Measurements from ENCODE around the gene DOHH.
A peak's percentile ranks its signal among the peaks of the same experiment; 100 is the strongest.
"Not testable (repeated sequence)": the region's sequence is repeated elsewhere in the genome, so short reads cannot be mapped to it uniquely, and the experiment has no call there.

Gene DOHH

DNA sequence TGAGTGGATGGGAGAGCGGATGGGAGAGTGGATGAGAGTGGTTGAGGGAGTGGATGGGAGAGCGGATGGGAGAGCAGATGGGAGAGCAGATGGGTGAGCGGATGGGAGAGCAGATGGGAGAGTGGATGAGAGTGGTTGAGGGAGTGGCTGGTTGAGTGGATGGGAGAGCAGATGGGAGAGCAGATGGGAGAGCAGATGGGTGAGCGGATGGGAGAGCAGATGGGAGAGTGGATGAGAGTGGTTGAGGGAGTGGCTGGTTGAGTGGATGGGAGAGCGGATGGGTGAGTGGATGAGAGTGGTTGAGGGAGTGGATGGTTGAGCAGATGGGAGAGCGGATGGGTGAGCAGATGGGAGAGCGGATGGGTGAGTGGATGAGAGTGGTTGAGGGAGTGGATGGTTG, 28.8 kb upstream of the DOHH start:
- peaks cover 15% of the 10 kb centered on the region for H3K36me3 Mint-ChIP-seq
- not testable (repeated sequence) for ATAC-seq (ENCODE audit: low read depth); DNase-seq (ENCODE audit: low spot score in 2 of 2); H3K27me3 Mint-ChIP-seq; H3K9me3 Mint-ChIP-seq; H3K27ac Mint-ChIP-seq; H3K4me3 Mint-ChIP-seq; H3K4me1 Mint-ChIP-seq

DNA sequence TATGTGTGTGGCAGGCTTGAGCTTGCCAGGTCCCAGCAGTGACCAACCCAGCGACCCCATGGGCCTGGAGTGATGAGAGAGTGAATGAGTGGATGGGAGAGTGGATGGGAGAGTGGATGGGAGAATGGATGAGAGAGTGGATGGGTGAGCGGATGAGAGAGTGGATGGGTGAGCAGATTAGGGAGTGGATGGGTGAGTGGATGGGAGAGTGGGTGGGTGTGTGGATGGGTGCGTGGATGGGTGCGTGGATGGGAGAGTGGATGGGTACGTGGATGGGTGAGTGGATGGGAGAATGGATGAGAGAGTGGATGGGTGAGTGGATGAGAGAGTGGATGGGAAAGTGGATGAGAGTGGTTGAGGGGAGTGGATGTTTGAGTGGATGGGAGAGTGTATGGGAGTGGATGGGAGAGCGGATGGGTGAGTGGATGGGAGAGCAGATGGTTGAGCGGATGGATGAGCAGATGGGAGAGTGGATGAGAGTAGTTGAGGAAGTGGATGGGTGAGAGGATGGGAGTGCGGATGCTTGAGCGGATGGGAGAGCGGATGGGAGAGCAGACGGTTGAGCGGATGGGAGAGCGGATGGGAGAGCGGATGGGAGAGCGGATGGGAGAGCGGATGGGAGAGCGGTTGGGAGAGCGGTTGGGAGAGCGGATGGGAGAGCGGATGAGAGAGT, 28.2 kb upstream of the DOHH start:
- Mint-ChIP-seq H3K4me1 (no peaks in the 10 kb centered on the region), H3K9me3 (no peaks in the 10 kb centered on the region), H3K4me3 (no peak overlapping the region), H3K27me3 (no peaks in the 10 kb centered on the region), H3K36me3 (peaks cover 18% of the 10 kb centered on the region), H3K27ac (no peak overlapping the region)
- DNase-seq (ENCODE audit: low spot score in 2 of 2) (no peak), ATAC-seq (ENCODE audit: low read depth) (no peak)

DNA sequence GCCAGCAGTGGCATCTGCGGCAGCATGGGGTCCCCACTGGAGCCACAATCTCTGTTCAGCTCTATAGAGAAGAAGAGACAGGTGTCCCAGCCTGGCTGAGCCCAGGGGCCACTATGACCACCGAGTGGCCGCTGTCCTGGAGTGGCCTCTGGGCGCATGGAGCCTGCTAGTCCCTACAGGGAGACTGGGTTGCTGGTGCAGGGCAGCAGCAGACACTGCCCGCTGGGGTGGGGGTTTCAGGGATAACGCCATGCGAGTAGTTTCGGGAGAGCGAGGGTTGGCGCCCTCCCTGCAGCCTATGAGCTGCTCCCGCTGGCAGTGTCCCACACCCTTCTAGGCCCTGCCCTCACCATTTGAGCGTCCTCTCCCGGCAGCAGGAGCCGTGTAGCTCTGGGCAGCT, 27.6 kb upstream of the DOHH start:
- H3K4me3 Mint-ChIP-seq: no peak overlapping the region
- H3K4me1 Mint-ChIP-seq: no peaks in the 10 kb centered on the region
- H3K27me3 Mint-ChIP-seq: no peaks in the 10 kb centered on the region
- no peak for ATAC-seq (ENCODE audit: low read depth)
- H3K9me3 Mint-ChIP-seq: no peaks in the 10 kb centered on the region
- DNase-seq (ENCODE audit: low spot score in 2 of 2): no peak
- H3K27ac Mint-ChIP-seq: no peak overlapping the region
- H3K36me3 Mint-ChIP-seq: peaks cover 14% of the 10 kb centered on the region

DNA sequence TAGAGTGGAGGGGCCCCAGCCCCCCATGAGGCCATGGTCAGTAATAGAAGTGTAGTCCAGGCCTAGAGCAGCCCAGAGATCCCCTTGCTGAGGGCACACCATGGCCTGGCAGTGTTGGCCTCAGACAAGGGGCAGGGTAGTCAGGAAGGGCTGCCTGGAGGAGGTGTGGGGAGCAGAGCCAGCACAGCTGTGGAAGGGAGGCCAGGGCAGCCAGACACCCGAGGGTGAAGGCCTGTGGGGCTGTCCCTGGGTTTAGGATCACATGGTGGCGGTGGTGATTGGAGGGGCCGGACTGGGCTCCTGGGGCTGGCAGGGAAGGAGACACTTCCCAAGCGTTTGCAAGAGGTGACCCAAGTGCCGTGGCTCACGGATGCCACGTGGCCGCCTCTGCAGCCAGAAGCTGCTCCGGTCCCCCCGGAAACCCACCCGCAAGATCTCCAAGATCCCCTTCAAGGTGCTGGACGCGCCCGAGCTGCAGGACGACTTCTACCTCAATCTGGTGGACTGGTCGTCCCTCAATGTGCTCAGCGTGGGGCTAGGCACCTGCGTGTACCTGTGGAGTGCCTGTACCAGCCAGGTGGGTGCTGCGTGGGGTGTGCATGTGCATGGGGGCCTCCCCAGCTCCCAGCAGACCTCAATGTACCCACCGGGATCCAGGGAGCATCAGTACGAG, 26.9 kb upstream of the DOHH start:
- H3K27me3 Mint-ChIP-seq: no peaks in the 10 kb centered on the region
- H3K4me3 Mint-ChIP-seq: no peak overlapping the region
- H3K9me3 Mint-ChIP-seq: no peaks in the 10 kb centered on the region
- H3K4me1 Mint-ChIP-seq: no peaks in the 10 kb centered on the region
- peak overlapping the region; percentile 58 for H3K27ac Mint-ChIP-seq
- DNase-seq (ENCODE audit: low spot score in 2 of 2) (no peak), ATAC-seq (ENCODE audit: low read depth) (no peak)
- peaks cover 12% of the 10 kb centered on the region for H3K36me3 Mint-ChIP-seq

GRCh38 chr19:3526507-3527237, 26.2 kb upstream of the DOHH start:
- H3K36me3 Mint-ChIP-seq: peaks cover 14% of the 10 kb centered on the region
- DNase-seq (ENCODE audit: low spot score in 2 of 2): no peak

DNA sequence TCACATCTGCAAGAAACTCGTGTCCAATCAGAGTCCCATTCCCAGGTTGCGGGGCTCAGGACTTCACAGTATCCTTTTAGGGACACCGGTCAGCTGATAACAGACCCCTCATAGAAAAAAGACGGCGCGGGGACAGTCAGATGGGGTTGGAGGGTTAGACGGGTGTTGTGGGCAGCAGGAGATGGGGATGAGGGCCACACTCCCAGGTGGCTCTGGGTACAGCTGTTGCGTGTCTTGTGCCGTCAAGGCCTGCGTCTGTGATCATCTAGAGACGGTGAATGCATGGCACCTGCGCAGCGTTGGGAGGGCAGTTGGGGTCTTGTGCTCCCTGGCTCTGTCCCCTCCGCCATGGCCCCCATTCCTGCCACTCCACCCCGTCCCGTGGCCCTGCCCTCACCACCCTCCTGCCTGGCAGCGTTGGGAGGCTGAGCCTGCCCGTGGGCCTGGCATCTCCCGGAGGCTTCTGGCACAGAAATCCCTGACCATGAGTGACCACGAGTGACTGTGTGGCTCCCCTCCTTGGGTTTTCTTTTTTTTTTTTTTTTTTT, 24.5 kb upstream of the DOHH start:
- Mint-ChIP-seq H3K27me3 (no peaks in the 10 kb centered on the region), H3K27ac (no peak overlapping the region), H3K9me3 (no peaks in the 10 kb centered on the region), H3K4me1 (peaks cover 7% of the 10 kb centered on the region), H3K36me3 (peaks cover 19% of the 10 kb centered on the region), H3K4me3 (no peak overlapping the region)
- no peak for DNase-seq (ENCODE audit: low spot score in 2 of 2)
- ATAC-seq (ENCODE audit: low read depth): no peak

More at GRCh38 chr19:3526507-3527237, 26.2 kb upstream of the DOHH start:
- no peak for ATAC-seq (ENCODE audit: low read depth)
- peak overlapping the region; percentile 58 for H3K27ac Mint-ChIP-seq
- no peaks in the 10 kb centered on the region for H3K9me3 Mint-ChIP-seq
- no peak overlapping the region for H3K4me3 Mint-ChIP-seq
- H3K4me1 Mint-ChIP-seq: peaks cover 2% of the 10 kb centered on the region
- H3K27me3 Mint-ChIP-seq: no peaks in the 10 kb centered on the region

GRCh38 chr19:3524078-3524842, 23.8 kb upstream of the DOHH start:
- Mint-ChIP-seq H3K4me3 (no peak overlapping the region), H3K27ac (peak overlapping the region; percentile 38), H3K27me3 (no peaks in the 10 kb centered on the region), H3K36me3 (peaks cover 21% of the 10 kb centered on the region), H3K9me3 (no peaks in the 10 kb centered on the region), H3K4me1 (peaks cover 10% of the 10 kb centered on the region)
- ATAC-seq (ENCODE audit: low read depth) (no peak), DNase-seq (ENCODE audit: low spot score in 2 of 2) (no peak)

GRCh38 chr19:3523361-3524077, 23.0 kb upstream of the DOHH start:
- peaks cover 11% of the 10 kb centered on the region for H3K4me1 Mint-ChIP-seq
- ATAC-seq (ENCODE audit: low read depth) (no peak), DNase-seq (ENCODE audit: low spot score in 2 of 2) (no peak)
- H3K27me3 Mint-ChIP-seq: no peaks in the 10 kb centered on the region
- H3K36me3 Mint-ChIP-seq: peaks cover 21% of the 10 kb centered on the region
- H3K27ac Mint-ChIP-seq: peak overlapping the region; percentile 38
- H3K9me3 Mint-ChIP-seq: no peaks in the 10 kb centered on the region
- H3K4me3 Mint-ChIP-seq: no peak overlapping the region

DNA sequence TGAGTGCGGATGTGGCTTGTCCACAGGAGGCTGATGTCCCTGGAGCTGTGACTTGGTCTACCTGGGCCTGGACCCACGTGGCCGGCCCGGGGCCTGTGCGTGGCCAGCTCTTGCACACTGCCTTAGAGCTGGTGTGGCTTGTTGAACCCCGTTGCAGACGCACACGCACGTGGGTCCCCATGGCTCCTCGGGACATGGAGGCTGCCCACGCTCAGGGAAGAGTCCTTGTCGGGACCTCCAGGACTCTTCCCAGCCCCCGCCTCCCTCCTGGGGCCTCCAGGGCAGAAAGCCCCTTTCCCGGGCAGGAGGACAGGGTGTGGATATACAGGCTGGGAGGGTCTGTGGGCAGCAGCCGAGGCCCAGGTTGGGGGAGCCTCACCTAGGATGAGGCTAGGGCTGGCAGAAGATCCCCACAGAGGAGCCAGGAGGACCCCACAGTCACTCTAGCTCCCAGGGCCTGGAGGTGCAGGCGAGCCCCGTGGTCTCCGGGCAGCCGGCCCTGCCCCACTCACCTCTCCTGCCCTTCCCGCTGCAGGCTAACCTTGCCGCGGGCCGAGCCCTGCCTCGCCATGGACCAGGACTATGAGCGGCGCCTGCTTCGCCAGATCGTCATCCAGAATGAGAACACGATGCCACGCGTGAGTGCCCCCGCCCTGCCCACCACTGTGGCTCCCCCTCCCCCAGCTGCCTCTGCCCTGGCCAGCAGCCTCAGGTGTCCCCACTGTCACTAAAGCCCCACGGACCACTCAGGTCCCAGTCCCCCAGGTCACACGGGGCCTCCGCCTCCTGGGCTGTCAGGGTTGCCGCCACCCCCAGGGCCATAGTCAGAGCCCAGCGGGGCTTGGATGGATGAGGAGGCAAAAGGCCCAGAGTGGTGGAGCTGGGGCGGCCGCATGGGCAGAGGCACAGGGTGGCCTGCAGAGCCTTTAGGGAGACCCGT, 22.2 kb upstream of the DOHH start:
- Mint-ChIP-seq H3K27me3 (no peaks in the 10 kb centered on the region), H3K4me3 (no peak overlapping the region), H3K9me3 (no peaks in the 10 kb centered on the region), H3K4me1 (peaks cover 11% of the 10 kb centered on the region), H3K36me3 (peaks cover 20% of the 10 kb centered on the region), H3K27ac (no peak overlapping the region)
- DNase-seq (ENCODE audit: low spot score in 2 of 2) (no peak), ATAC-seq (ENCODE audit: low read depth) (no peak)

DNA sequence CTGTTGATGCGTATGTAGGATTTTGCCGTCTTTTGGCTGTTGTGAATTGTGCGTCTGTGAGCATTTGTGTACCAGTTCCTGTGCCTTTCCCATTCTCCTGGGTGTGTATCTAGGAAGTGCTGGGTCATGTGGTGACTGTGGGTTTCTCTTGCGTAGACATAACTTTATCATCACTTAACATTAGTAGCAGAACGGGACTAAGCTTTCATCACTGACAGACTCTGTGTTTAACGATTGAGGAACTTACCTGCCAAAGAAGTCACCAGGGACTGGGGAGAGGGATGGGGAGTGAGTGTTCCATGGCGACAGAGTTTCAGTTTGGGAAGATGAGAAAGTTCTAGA, 20.6 kb upstream of the DOHH start:
- Mint-ChIP-seq H3K9me3 (no peaks in the 10 kb centered on the region), H3K36me3 (peaks cover 16% of the 10 kb centered on the region), H3K4me3 (no peak overlapping the region), H3K27ac (no peak overlapping the region), H3K4me1 (peaks cover 19% of the 10 kb centered on the region), H3K27me3 (no peaks in the 10 kb centered on the region)
- no peak for ATAC-seq (ENCODE audit: low read depth)
- no peak for DNase-seq (ENCODE audit: low spot score in 2 of 2)

- H3K27ac Mint-ChIP-seq: no peak overlapping the region
- H3K9me3 Mint-ChIP-seq: no peaks in the 10 kb centered on the region
- DNase-seq (ENCODE audit: low spot score in 2 of 2) (no peak), ATAC-seq (ENCODE audit: low read depth) (no peak)
- H3K4me3 Mint-ChIP-seq: no peak overlapping the region
- H3K36me3 Mint-ChIP-seq: peaks cover 16% of the 10 kb centered on the region
- H3K4me1 Mint-ChIP-seq: peaks cover 22% of the 10 kb centered on the region
- H3K27me3 Mint-ChIP-seq: no peaks in the 10 kb centered on the region
Observed at GRCh38 chr19:3520166-3521103, 20.0 kb upstream of the DOHH start.

GRCh38 chr19:3519126-3519525, 18.7 kb upstream of the DOHH start:
- DNase-seq (ENCODE audit: low spot score in 2 of 2): no peak
- Mint-ChIP-seq H3K27ac (peak overlapping the region; percentile 31), H3K4me3 (no peak overlapping the region), H3K36me3 (peaks cover 14% of the 10 kb centered on the region), H3K27me3 (no peaks in the 10 kb centered on the region), H3K4me1 (peaks cover 25% of the 10 kb centered on the region), H3K9me3 (no peaks in the 10 kb centered on the region)
- no peak for ATAC-seq (ENCODE audit: low read depth)
